C4-2B (cell line): ENCODE results near the gene DIS3L2.

Experiments
- ZFX ChIP-seq: fragments of 450-650 bp; IDR thresholded peaks from 2 replicates; pipeline ENCODE4 v1.6.1; 2017
- TF ChIP-seq, protein P1 (sequence below): fragments of 450-650 bp; conservative IDR thresholded peaks from 2 replicates; pipeline ENCODE4 v1.5.1; 2017; ENCODE audit warnings: mild to moderate bottlenecking

- TF ChIP-seq, protein P1, sequence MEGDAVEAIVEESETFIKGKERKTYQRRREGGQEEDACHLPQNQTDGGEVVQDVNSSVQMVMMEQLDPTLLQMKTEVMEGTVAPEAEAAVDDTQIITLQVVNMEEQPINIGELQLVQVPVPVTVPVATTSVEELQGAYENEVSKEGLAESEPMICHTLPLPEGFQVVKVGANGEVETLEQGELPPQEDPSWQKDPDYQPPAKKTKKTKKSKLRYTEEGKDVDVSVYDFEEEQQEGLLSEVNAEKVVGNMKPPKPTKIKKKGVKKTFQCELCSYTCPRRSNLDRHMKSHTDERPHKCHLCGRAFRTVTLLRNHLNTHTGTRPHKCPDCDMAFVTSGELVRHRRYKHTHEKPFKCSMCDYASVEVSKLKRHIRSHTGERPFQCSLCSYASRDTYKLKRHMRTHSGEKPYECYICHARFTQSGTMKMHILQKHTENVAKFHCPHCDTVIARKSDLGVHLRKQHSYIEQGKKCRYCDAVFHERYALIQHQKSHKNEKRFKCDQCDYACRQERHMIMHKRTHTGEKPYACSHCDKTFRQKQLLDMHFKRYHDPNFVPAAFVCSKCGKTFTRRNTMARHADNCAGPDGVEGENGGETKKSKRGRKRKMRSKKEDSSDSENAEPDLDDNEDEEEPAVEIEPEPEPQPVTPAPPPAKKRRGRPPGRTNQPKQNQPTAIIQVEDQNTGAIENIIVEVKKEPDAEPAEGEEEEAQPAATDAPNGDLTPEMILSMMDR: no peak
- no peak for TF ChIP-seq ZFX
Measured at GRCh38 chr2:232299084-232299483, 337.6 kb downstream of the DIS3L2 start.
